LNCAP (cell line): Measurements from ENCODE around the gene GARIN5A.

Experiments
- TF ChIP-seq, protein P1 (sequence below): fragments of 450-650 bp; IDR thresholded peaks from 2 replicates; pipeline ENCODE4 v1.5.1; 2017; ENCODE audit warnings: mild to moderate bottlenecking

The GARIN5A gene

GRCh38 chr19:50497022-50497405 lies 20.4 kb upstream of the GARIN5A start:
- TF ChIP-seq, protein P1, sequence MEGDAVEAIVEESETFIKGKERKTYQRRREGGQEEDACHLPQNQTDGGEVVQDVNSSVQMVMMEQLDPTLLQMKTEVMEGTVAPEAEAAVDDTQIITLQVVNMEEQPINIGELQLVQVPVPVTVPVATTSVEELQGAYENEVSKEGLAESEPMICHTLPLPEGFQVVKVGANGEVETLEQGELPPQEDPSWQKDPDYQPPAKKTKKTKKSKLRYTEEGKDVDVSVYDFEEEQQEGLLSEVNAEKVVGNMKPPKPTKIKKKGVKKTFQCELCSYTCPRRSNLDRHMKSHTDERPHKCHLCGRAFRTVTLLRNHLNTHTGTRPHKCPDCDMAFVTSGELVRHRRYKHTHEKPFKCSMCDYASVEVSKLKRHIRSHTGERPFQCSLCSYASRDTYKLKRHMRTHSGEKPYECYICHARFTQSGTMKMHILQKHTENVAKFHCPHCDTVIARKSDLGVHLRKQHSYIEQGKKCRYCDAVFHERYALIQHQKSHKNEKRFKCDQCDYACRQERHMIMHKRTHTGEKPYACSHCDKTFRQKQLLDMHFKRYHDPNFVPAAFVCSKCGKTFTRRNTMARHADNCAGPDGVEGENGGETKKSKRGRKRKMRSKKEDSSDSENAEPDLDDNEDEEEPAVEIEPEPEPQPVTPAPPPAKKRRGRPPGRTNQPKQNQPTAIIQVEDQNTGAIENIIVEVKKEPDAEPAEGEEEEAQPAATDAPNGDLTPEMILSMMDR: no peak

DNA sequence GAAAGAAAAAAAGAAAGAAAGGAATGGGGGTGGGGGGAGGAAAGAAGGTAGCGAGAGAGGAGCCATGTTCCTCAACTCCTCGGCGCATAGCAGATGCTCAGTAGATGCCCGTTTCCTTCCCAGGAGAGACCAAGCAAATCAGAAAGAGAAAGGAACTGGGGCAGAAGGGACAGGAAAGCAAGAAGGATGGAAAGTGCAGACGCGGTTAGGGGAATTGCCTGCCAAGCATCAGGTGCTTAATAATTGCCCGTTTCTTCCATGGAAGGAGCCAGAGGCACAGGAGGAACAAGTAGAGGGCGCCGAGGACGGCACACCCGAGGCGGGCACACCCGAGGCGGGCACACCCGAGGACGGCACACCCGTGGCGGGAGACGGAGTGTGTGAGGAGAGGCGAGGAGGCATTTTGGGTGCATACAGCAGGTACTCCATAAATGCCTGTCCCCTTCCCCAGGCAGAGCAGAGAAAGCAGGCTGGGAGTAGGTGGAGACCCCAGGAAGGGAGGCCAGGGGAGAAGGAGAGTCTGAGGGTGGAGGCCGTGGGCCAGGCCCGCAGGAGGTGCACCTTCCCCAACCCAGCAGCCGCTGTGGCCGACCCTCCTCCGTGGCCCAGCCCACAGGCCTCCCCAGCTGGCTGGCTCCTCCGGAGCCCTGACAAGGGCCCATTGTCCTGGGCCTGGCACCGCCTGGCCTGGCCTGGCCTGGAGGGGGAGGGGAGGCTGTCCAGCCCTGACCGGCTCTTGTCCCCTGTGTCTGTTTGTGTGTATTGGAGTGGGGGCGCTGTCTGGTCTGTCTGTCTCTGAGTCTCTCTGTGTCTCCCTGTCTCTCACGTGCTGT lies 19.8 kb upstream of the GARIN5A start:
- TF ChIP-seq, protein P1: no peak

DNA sequence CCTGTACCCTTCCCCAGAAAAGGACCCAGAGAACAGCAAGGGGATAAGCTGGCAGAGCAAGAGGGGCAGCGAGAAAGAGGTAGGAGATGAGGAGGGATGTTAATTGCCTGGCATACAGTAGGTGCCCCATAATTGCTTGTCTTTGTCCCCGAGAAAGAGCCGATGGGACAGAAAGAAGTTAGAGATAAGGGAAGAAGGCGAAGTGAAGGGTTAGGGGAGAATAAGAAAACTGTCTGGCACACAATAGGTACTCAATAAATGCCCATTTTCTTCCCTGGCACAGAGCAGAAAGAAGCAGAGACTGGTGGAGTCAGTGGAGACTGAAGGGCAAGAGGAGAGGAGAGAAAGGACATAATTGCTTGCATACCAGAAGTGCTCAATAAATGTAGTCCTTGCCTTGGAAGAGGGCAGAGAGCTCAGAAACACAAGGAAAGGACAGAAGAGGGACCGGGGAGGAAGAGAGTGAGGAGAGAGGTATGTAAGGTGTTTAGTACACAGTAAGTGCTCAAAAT lies 18.4 kb upstream of the GARIN5A start:
- TF ChIP-seq, protein P1: no peak

- TF ChIP-seq, protein P1: no peak
These were observed 17.8 kb upstream of the GARIN5A start for GRCh38 chr19:50494186-50495019.

- TF ChIP-seq, protein P1: no peak
These were observed 16.5 kb upstream of the GARIN5A start for GRCh38 chr19:50493171-50493570.

GRCh38 chr19:50492303-50493052 lies 15.8 kb upstream of the GARIN5A start:
- TF ChIP-seq, protein P1: no peak

GRCh38 chr19:50490991-50491472 lies 14.4 kb upstream of the GARIN5A start:
- TF ChIP-seq, protein P1: no peak
